Ecto neural progenitor cell (in vitro differentiated cells): ENCODE results near the gene VWA5B1.
A peak's percentile ranks its signal among the peaks of the same experiment; 100 is the strongest.
"Not testable (repeated sequence)": the region's sequence is repeated elsewhere in the genome, so short reads cannot be mapped to it uniquely, and the experiment has no call there.

Experiments used
- DNase-seq: peaks from one replicate; pipeline ENCODE4 v3.0.0-alpha.2; 2018; ENCODE audit warnings: low spot score

VWA5B1 gene

DNA sequence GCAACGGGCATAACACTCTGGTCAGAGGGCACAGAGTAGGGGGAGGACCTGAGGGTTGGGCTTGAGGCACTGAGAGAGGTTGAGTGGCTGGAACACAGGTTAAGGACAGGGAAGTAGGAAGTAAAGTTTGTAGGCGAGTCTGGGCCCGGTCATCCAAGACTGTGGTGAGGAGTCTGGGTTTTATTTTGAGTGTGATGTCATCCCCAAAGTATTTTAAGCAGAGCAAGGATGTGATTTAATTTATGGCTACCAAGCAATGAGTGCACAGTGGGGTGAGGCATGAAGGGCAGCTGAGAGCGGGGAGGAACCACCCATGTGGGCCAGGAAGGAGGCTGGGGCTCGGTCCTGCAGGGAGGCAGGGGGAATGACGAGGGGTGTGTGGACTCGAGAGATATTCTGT, 11.2 kb upstream of the VWA5B1 start:
- DNase-seq: no peak

DNA sequence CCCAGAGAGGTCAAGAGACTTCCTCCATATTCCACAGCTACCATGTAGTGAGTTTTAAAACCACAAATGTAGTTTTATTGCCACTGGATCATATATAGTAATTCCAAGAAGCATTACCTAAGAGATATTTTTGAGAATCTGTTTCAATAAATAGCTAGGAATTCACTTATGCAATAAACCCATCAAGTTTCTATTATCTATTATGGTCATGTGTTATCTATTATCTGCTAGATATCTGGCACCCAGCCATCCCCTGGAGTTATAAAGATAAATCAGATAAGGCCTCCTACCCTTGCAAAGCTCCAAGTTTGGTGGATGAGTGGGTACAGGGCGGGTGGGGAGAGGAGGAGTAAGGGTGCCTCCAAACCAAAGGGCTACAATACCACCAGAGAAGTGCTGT, 10.3 kb upstream of the VWA5B1 start:
- no peak for DNase-seq

DNA sequence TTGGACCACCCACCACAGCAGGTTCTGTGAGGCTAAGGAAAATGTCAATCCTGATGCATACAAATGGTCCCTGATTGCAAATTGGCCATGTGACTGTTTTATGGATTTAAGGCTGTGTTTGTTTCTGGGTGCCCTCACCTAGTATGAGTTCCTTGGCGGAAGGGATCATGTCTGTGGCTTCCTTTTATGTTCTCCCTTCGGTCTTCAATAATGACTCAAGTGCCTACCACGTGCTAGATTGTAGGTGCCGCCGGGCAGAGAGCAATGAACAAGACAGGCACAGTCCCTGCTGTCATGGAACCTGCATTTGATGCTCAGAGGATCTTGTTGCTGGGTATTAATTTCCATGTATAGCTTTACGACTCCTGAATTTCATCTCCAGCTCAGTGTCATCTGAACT, 9.8 kb upstream of the VWA5B1 start:
- no peak for DNase-seq

DNA sequence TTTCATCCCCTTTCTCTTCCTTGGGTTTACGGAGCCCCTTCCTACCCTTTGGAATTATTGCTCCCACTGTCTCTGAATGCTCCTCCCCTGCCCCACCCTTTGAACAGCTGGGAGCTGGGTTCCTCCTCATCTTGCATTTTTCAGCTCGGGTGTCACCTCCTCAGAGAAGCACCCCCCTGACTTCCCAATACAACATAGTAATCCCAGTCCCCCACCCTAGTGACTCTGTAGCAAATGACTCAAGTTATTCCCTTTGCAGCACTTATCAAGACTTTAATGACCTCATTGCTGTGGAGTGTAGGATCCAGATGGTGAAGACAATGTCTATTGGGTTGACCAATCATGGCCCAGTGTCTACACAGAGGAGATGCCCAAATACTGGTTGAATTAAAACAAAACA, 8.9 kb upstream of the VWA5B1 start:
- DNase-seq: no peak

DNA sequence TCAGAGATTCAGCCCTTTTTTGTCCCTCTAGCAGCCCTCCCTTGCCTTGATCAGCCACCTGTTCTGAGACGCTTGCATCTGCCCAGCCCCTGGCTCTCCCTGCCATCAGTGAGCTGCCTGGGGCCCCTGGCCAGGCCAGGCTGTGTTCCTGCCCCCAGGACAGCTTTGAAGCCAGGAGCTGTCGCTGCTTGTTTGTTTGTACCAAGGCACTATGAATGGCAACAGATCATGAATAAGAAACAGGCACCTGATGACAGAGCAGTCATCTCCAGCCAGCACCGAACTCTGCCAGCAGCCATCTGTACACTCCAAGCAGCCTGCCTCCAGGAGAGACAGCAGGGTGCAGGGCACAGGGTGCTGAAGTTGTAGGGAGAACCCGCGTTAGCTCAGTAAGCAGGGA, 8.1 kb upstream of the VWA5B1 start:
- DNase-seq: no peak

DNA sequence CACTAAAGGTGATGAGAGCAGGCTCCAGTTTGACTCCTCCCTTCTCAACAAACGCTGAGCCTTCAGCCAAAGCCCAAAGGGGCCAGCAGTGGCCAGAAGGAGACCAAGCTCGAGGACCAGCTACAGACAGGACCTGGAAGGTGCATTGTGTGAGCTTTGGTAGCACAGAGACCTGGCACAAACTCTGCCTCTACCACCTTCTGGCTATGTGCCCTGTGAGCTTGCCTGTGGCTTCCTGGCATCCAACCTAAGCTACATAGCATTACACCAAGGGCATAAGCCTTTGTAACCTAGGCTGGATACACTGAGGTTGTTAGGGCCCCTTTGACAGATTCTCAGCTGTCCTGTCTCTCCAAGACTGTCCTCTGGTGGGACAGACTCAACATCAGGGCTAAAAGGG, 6.6 kb upstream of the VWA5B1 start:
- no peak for DNase-seq

DNA sequence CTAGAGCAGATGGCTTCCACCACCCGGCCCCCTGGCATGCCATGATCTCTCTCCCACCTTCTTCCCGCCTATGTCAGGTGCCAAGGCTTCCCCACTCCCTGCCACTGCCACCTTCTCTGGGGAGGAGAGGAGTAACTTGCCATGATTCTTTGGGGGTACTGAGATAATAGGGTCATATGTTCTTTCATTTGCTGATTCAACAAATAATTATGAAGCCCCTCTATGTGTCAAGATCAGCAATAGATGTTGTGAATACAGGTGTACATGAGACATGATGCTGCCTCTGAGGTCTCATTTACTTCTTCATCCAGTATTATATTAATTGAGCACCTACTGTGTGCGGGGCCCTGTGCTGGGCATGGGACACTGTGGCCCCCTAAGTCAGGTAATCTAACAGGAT, 6.0 kb upstream of the VWA5B1 start:
- DNase-seq: no peak

DNA sequence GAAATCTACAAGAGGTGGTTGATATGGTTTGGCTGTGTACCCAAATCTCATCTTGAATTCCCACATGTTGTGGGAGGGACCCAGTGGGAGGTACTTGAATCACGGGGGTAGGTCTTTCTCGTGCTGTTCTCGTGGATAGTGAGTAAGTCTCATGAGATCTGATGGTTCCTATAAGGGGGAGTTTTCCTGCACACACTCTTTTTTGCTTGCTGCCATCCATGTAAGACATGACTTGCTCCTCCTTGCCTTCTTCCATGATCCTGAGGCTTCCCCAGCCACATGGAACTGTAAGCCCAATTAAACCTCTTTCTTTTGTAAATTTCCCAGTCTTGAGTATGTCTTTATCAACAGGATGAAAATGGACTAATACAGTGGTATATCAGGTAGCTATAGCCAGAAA, 5.2 kb upstream of the VWA5B1 start:
- no peak for DNase-seq

DNA sequence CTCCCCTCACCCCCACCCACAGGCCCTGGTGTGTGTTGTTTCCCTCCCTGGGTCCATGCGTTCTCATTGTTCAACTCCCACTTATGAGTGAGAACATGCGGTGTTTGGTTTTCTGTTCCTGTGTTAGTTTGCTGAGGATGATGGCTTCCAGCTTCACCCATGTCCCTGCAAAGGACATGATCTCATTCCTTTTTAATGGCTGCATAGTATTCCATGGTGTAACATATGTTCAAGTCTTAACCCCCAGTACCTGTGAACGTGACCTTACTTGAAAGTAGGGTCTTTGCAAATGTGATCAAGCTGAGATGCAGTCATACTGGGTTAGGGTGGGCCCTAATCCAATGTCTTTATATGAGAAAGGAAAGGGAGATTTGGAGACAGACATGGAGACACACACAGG, 3.0 kb upstream of the VWA5B1 start:
- DNase-seq: not testable (repeated sequence)

DNA sequence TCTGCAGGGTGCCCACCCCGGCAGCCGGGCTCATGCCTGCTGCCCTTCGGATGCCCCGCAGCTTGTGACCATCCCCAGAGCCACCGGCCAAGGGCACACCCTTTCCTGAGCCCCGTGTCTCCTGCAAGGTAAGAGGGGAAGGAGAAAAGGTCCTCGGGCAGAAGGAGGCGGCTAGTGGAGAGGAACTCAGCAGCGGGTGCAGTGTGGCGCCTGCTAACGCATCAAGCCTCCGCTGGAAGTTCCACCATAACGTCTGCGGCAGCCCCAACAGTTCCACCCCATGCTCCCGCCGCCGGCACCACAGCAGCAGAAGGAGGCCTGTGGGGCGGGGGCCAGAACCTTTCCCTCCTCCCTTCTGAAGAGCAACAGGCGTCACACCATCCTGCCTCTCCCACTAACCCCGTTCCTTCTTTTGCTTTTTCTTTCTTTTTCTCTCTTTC, 990 bp downstream of the VWA5B1 start:
- DNase-seq: peak; percentile 59

DNA sequence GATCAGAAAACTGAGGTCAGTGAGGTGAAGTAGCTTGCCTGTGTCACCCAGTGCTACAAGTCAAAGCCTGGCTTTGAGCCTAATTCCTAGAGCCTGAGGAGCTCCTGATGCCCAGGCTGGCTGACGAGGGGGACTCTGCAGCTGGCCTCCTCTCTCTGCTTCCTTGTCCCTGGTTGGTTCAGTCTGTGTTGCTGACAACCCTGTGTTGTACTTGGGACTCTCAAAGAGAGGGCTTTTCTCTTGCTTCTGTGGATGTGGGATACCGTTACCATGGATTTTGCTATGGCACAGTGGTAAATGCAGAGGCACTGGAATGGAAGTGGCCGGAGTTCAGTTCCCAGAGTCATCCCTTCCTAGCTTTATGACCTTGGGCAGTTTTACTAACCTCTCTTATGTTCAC, 8.0 kb downstream of the VWA5B1 start:
- no peak for DNase-seq

DNA sequence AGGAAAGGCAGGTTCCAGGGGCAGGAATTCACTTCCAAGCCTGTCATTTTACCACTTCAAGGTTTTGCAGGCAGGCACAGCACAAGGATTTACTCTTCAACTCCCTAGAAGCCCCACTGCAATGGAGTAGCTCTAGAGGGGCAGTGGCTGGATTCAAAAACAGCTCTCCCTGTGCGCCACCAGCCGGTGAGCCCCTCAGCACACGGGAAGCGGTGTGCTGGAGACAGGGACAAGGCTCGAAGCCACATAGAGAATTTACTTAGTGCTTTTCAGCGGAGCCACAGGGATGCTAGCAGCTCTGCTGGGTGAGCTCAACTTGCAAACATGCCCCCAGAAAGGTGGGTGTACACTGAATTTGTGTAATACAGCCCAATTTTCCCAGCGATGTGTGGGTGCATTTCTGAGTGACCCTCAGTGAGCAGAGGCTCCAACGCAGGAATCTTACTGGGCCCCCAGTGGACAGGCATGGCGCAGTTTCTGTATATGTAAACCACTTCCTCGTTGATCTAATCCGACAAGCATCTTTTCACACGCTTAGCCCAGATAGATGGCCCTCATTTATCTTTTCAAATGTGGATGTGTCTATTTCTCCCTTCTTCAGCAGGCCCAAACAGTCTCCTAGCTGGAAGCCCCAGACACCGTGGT, 10.9 kb downstream of the VWA5B1 start:
- DNase-seq: no peak

DNA sequence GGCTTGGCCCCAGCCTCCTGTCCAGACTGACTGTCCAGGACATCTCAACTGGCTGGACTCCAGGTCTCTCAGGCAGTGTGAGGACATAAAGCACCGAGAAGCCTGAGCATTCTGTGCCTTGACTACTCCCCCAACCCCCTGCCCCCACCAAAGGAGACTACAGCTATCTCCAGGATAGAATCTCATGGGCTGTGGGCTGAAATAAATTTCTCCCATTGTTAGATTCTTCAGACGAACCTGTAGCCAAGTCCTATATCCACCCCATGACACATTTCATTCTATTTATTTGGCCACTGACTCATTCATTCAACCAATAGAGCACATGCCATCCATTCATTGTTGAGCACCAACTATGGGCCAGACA, 11.4 kb downstream of the VWA5B1 start:
- DNase-seq: no peak

DNA sequence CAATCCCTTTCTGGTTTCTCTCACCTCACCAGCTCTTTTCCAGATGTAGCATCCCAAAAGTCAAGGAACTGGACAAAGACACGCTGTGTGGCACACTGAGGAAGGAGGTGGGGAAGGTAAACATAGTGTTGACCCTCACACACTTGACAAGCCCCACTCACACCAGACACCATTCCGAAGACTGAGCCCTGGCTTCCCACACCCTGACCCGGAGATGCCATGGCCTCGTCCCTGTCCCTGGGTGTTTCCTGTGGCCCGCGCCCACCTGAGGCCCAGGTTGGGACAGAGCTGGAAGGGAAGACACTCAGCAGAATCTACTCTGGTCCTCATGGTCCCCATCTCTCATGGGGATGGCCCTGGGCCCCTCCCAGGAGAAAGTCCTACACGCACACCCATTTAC, 16.4 kb downstream of the VWA5B1 start:
- no peak for DNase-seq

DNA sequence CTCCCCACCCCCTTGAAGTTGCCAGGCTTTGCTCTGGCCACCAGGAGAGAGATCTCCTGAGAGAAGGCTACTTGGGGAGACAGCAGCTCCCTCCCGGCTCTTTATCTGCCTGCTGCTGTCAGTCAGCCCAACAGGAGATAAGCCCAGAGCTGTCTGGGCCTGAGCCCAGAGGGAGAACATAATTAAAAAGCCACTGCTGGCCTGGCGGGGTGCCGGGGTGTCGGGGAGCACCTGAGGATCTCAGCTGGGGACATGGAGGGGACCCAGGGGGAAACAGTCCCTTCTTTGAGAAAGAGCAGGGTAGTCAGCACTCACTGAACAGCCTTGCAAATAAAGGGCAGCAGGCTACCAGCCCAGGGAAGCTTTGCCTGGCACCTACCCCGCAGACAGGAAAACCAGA, 17.9 kb downstream of the VWA5B1 start:
- DNase-seq: no peak

DNA sequence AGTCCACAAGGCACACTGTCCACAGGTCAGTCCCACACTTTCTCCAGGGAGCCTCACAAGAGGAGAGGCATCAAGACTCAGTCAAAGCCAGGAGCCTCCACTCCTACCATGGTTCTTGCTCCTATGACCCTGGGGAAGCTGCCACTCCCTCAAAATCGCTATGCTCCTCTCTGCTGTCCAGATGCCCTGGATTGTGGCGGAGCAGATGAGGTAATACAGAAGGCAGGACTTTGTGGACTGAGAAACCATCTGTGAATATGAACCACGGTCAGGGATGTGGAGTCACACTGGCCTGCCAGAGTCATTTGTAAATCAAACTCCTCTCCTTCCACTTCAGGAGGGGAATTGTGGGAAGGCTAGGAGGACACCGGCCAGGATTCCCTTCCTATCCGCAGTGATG, 20.6 kb downstream of the VWA5B1 start:
- DNase-seq: no peak

DNA sequence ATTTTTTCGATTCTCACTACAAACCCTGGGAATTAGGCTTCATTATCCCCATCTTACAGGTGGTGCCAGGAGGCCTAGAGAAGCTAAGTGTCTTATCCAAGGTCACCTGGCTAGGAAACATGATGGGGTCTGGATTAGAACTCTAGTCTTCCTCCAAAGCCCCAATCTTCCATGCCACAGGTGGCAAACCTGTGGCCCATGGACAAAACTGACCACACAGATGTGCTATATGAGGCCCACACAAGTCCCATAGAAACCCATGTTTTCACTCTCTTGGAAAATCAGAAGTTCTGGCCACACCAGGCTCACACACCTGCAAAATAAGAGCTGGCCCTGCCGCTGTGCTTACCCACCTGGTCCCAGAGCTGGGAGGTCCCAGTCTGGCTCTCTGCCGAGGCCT, 21.6 kb downstream of the VWA5B1 start:
- DNase-seq: no peak

DNA sequence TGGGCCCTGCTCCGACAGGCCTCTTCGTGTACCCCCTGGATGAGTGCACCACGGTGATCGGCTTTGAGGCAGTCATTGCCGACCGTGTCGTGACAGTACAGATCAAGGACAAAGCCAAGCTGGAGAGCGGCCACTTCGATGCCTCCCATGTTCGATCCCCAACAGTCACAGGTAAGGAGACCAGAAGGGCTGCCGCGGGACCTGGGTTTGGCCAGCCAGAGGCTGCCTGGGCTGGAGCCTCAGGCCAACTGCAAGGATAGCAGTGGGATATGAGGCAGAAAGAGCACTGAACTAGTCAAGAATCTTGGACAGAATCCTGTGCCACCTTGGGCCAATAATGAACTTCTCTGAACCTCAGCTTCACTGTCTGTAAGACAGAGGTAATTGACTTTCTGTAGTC, 22.1 kb downstream of the VWA5B1 start:
- DNase-seq: no peak

DNA sequence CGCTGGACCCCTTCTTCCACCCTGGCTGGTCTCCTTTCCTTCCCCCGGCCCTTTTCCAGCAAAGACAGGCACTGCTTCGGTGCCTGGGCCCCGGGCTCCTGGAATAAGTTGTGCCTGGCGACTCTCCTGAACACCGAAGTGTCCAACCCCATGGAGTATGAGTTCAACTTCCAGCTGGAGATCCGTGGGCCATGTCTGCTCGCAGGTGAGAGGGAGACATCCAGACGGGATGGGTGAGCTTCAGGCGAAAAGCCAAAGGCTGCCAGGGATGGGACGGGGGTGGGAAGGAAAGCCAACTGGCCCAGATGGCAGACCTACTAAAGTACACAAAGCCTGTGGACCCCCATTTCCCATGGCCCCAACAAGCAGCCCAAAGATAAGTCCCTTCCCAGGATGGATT, 26.8 kb downstream of the VWA5B1 start:
- DNase-seq: no peak

DNA sequence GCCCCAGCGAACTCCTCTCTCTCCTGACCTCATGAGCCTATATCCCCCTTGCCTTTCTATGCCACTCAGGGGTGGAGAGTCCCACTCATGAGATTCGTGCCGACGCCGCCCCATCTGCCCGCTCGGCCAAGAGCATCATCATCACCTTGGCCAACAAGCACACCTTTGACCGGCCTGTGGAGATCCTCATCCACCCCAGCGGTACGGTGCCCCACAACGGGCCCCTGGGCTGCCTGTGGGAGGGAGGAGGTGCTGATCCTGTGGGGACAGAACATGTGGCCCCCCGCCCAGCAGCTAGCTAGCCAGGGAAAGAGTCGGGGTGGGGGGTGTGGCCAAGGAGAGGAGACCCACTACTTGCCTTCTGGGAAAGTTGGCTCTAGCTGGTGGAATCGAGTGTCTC, 27.8 kb downstream of the VWA5B1 start:
- no peak for DNase-seq

DNA sequence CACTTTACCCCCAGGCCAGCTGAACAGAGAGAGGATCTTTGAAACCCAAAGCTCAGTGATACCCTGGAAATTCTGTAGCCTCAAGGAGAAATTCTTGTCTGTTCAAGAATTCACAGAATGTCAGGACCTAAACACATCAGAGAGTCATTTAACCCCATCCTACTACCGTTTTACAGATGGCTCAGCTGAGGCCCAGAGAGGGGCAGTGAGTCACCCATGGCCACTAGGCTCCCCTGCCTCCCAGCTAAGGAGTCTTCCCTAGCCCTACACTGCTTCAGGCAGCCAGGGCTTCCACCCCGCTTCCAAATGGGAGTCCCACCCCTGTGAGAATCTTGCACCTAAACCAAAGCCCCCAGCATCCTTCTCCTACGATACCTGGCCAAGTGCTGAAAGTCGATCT, 28.3 kb downstream of the VWA5B1 start:
- no peak for DNase-seq

DNA sequence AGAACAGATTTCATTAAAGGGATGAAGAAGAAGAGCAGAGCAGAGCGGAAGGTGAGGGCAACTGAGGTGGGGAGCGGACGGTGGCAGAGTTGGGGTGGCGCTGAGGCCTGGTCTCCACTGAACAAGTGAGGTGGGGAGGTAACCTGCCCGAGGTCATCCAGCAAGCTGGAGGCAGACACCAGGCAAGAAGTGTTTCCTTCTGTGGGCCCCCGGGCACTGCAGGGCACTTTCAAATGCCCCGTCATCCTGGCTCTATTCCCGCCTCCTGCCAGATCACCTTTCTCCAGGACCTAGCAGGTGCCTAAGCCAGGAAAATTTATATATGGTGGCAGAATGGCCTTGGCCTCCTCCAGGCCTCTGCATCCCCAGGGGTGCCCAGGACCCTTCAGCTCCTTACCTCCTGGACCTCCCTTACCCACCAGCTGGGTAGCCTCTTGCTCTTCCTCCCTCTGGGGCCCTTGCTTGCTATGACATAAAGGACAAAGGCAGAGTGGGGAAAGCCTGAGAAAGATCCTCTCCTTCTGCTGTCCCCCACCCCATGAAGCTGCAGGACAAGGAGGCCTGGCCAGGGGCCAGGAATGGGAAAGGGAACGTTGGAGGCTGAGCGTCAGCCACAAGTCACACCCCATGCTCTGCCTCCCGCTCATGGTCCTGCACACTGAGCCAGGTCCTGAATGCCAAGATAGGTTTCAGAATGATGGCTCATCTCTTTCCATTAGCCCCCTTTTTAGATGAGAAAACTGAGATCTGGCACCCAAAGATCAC, 29.0 kb downstream of the VWA5B1 start:
- no peak for DNase-seq

DNA sequence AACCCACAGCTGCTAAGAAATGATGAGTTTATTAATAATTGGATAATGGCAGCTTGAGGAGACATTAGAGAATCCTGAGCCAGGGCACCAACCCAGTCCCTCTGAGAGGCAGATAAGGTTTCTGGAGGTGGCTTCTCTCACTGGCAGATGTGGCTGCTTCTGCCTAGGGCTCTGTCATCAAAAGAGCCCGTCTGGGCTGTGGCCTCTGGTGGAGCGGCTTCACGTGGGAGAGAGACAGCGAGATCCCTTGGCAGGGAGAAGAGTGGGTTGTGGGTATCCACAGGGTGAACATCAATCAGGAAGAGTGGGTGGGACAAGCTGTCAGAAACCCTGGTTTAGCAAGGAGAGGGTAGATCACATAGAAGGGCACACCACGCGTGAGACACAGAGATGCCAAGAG, 30.0 kb downstream of the VWA5B1 start:
- DNase-seq: no peak

DNA sequence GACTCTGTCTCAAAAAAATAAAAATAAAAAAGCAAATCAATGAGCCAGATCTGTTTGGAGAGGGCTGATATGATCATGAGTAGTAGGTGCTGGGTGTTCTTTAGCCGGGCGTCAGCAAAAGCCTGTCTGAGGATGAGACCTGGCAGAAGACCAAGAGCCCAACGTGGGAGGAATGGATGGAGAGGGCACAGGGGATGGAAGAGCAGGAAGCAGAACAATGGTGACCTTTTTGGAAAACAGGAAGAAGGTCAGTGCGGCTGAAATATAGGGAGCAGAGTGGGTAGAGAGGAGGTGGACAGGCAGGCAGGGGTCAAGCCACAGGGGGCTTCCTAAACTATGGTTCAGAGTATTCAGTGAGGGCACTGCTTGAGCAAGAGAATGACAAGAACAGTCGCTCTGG, 30.9 kb downstream of the VWA5B1 start:
- DNase-seq: no peak
